ENCODE measurements around the gene GPS2.
"Not testable (repeated sequence)": the region's sequence is repeated elsewhere in the genome, so short reads cannot be mapped to it uniquely, and the experiment has no call there.

GPS2 gene

GRCh38 chr17:7336240-7337175 lies 21.3 kb upstream of the GPS2 start, which contains the start of gene ACAP1:
ACAP1 (plus strand) TSS chr17:7336529; CDS start chr17:7336735, 206 bp downstream.
- Histone ChIP-seq H3F3A (ENCODE audit: insufficient read depth, low read length) (no peaks in the 10 kb centered on the region), H3K36me3 (ENCODE audit: insufficient read depth, low read length) (peaks cover 5% of the 10 kb centered on the region; the same call in 1 of the 2 replicates), H3K9ac (ENCODE audit: low read length) (peak within 1 kb of the TSS; percentile 88), H3K9me3 (ENCODE audit: low read length) (no peaks in the 10 kb centered on the region), H3K4me1 (ENCODE audit: insufficient read depth, low read length, severe bottlenecking) (peaks cover 42% of the 10 kb centered on the region), H3K9me2 (ENCODE audit: low read depth, low read length) (no peaks in the 10 kb centered on the region), H3K4me2 (ENCODE audit: low read length) (peak within 1 kb of the TSS; percentile 93), H4K20me1 (ENCODE audit: insufficient read depth, low read length) (no peaks in the 10 kb centered on the region), H3K79me2 (ENCODE audit: insufficient read depth, low read length) (no peaks in the 10 kb centered on the region), H3K27ac (ENCODE audit: low read depth, low read length, poor library complexity, severe bottlenecking) (peak within 1 kb of the TSS; percentile 90), H3K27me3 (ENCODE audit: insufficient read depth, low read length) (no peaks in the 10 kb centered on the region), H2AFZ (ENCODE audit: low read length) (peak within 1 kb of the TSS; percentile 43; the same call in 1 of the 2 replicates), H3K4me3 (ENCODE audit: low read depth, low read length, poor library complexity, severe bottlenecking) (peak within 1 kb of the TSS; percentile 82)
- TF ChIP-seq EZH2 (IDR thresholded peaks at IDR 0.05; ENCODE audit: borderline replicate concordance, low read length) (no peak), CTCF (IDR thresholded peaks at IDR 0.05; ENCODE audit: low read length) (no peak)

GRCh38 chr17:7335765-7336164 lies 20.6 kb upstream of the GPS2 start:
- not testable (repeated sequence) for H4K20me1 ChIP-seq (ENCODE audit: insufficient read depth, low read length); H3K9me3 ChIP-seq (ENCODE audit: low read length); H3K79me2 ChIP-seq (ENCODE audit: insufficient read depth, low read length); H3K9me2 ChIP-seq (ENCODE audit: low read depth, low read length); H3K36me3 ChIP-seq (ENCODE audit: insufficient read depth, low read length); H3F3A ChIP-seq (ENCODE audit: insufficient read depth, low read length); H3K27me3 ChIP-seq (ENCODE audit: insufficient read depth, low read length)
- peak overlapping the region; percentile 82 for H3K4me3 ChIP-seq (ENCODE audit: low read depth, low read length, poor library complexity, severe bottlenecking)
- H2AFZ ChIP-seq (ENCODE audit: low read length) = peak overlapping the region; percentile 43; the same call in 1 of the 2 replicates
- peak overlapping the region; percentile 88 for H3K9ac ChIP-seq (ENCODE audit: low read length)
- peak overlapping the region; percentile 93 for H3K4me2 ChIP-seq (ENCODE audit: low read length)
- peaks cover 45% of the 10 kb centered on the region for H3K4me1 ChIP-seq (ENCODE audit: insufficient read depth, low read length, severe bottlenecking)
- peak overlapping the region; percentile 90 for H3K27ac ChIP-seq (ENCODE audit: low read depth, low read length, poor library complexity, severe bottlenecking)

GRCh38 chr17:7334938-7335538 lies 19.9 kb upstream of the GPS2 start:
- Histone ChIP-seq H3K27ac (ENCODE audit: low read depth, low read length, poor library complexity, severe bottlenecking) (peak overlapping the region; percentile 90), H4K20me1 (ENCODE audit: insufficient read depth, low read length) (no peaks in the 10 kb centered on the region), H2AFZ (ENCODE audit: low read length) (peak overlapping the region; percentile 43; the same call in 1 of the 2 replicates), H3K4me1 (ENCODE audit: insufficient read depth, low read length, severe bottlenecking) (peaks cover 51% of the 10 kb centered on the region), H3F3A (ENCODE audit: insufficient read depth, low read length) (no peaks in the 10 kb centered on the region), H3K79me2 (ENCODE audit: insufficient read depth, low read length) (no peaks in the 10 kb centered on the region), H3K27me3 (ENCODE audit: insufficient read depth, low read length) (no peaks in the 10 kb centered on the region), H3K4me2 (ENCODE audit: low read length) (peak overlapping the region; percentile 93; the same call in 1 of the 2 replicates), H3K36me3 (ENCODE audit: insufficient read depth, low read length) (peaks cover 5% of the 10 kb centered on the region; the same call in 1 of the 2 replicates), H3K4me3 (ENCODE audit: low read depth, low read length, poor library complexity, severe bottlenecking) (no peak overlapping the region), H3K9me2 (ENCODE audit: low read depth, low read length) (no peaks in the 10 kb centered on the region), H3K9ac (ENCODE audit: low read length) (peak overlapping the region; percentile 88; the same call in 1 of the 2 replicates), H3K9me3 (ENCODE audit: low read length) (no peaks in the 10 kb centered on the region)
- TF ChIP-seq EZH2 (IDR thresholded peaks at IDR 0.05; ENCODE audit: borderline replicate concordance, low read length) (no peak), CTCF (IDR thresholded peaks at IDR 0.05; ENCODE audit: low read length) (no peak)

- not testable (repeated sequence) for H3K9me3 ChIP-seq (ENCODE audit: low read length); H4K20me1 ChIP-seq (ENCODE audit: insufficient read depth, low read length); H3K9me2 ChIP-seq (ENCODE audit: low read depth, low read length); H3K36me3 ChIP-seq (ENCODE audit: insufficient read depth, low read length); H3K79me2 ChIP-seq (ENCODE audit: insufficient read depth, low read length); H2AFZ ChIP-seq (ENCODE audit: low read length); H3K27me3 ChIP-seq (ENCODE audit: insufficient read depth, low read length); H3F3A ChIP-seq (ENCODE audit: insufficient read depth, low read length)
- Histone ChIP-seq H3K4me3 (ENCODE audit: low read depth, low read length, poor library complexity, severe bottlenecking) (peak overlapping the region; percentile 17), H3K4me2 (ENCODE audit: low read length) (peak overlapping the region; percentile 41), H3K9ac (ENCODE audit: low read length) (peak overlapping the region; percentile 8; the same call in 1 of the 2 replicates), H3K4me1 (ENCODE audit: insufficient read depth, low read length, severe bottlenecking) (peaks cover 59% of the 10 kb centered on the region), H3K27ac (ENCODE audit: low read depth, low read length, poor library complexity, severe bottlenecking) (peak overlapping the region; percentile 78)
Observed at GRCh38 chr17:7332600-7333069, 17.5 kb upstream of the GPS2 start.
